ENCODE data around the gene ZNF668.

DNA sequence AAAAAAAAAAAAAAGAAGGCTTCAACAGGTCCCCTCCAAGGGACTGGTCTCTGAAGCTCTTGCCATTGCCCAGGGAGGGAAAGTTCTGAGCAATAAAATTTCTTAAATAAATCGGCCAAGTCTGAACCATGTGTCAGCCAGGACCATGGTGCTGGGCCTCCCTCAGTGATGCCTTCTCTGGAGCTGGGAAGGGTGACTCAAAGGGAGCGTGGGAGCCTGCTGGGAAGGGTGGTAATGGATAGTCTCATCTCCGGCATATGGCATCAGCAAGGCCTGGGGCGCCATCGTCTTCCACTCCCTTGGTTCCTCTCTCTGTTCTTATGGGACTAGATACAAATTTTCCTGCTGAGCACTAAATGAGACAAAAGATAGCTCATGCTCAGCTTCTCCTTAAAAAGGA, 18.3 kb upstream of the ZNF668 start:
- TF ChIP-seq CTCF (IDR thresholded peaks at IDR 0.05) (no peak), POLR2A (IDR thresholded peaks at IDR 0.05) (no peak)
